Nephron progenitor cell (in vitro differentiated cells): Measurements from ENCODE around the gene DTNA.
A peak's percentile ranks its signal among the peaks of the same experiment; 100 is the strongest.

Experiments
- DNase-seq: peaks from one replicate; pipeline ENCODE4 v3.0.0; 2021
- H3K27ac Mint-ChIP-seq: 2 replicates; pipeline ENCODE4 v1.8.0; 2021; ENCODE audit warnings: mild to moderate bottlenecking, moderate library complexity, mixed read lengths
- H3K27me3 Mint-ChIP-seq: 2 replicates; pipeline ENCODE4 v1.8.0; 2021; ENCODE audit warnings: mild to moderate bottlenecking, low read depth, mixed read lengths; ENCODE audit not compliant: poor library complexity
- H3K36me3 Mint-ChIP-seq: 2 replicates; pipeline ENCODE4 v1.8.0; 2021; ENCODE audit warnings: low read depth, mixed read lengths
- H3K4me1 Mint-ChIP-seq: 2 replicates; pipeline ENCODE4 v1.8.0; 2021; ENCODE audit warnings: mixed read lengths
- H3K4me3 Mint-ChIP-seq: 2 replicates; pipeline ENCODE4 v1.8.0; 2021; ENCODE audit warnings: mild to moderate bottlenecking, moderate library complexity, mixed read lengths
- H3K9me3 Mint-ChIP-seq: 2 replicates; pipeline ENCODE4 v1.8.0; 2021; ENCODE audit warnings: mild to moderate bottlenecking, moderate library complexity, mixed read lengths
- CTCF ChIP-seq: fragments of 200-600 bp; sonication (generic); IDR thresholded peaks from 2 replicates; pipeline ENCODE4 v1.5.0; 2021; ENCODE audit warnings: antibody characterized with exemption

Gene DTNA

GRCh38 chr18:34775461-34775860, 65.4 kb downstream of the DTNA start:
- no peak overlapping the region for H3K4me3 Mint-ChIP-seq
- no peaks in the 10 kb centered on the region for H3K9me3 Mint-ChIP-seq
- H3K27me3 Mint-ChIP-seq: peaks cover under 1% of the 10 kb centered on the region
- DNase-seq: no peak
- no peak for TF ChIP-seq CTCF
- H3K36me3 Mint-ChIP-seq: no peaks in the 10 kb centered on the region
- no peaks in the 10 kb centered on the region for H3K4me1 Mint-ChIP-seq
- H3K27ac Mint-ChIP-seq: no peak overlapping the region

- H3K27me3 Mint-ChIP-seq: peaks cover 4% of the 10 kb centered on the region
- no peak overlapping the region for H3K4me3 Mint-ChIP-seq
- no peak for TF ChIP-seq CTCF
- H3K36me3 Mint-ChIP-seq: no peaks in the 10 kb centered on the region
- no peaks in the 10 kb centered on the region for H3K9me3 Mint-ChIP-seq
- H3K4me1 Mint-ChIP-seq: no peaks in the 10 kb centered on the region
- H3K27ac Mint-ChIP-seq: no peak overlapping the region
- DNase-seq: no peak
Measured at GRCh38 chr18:34779112-34779511, 69.0 kb downstream of the DTNA start.

GRCh38 chr18:34780856-34781255, 70.8 kb downstream of the DTNA start:
- no peaks in the 10 kb centered on the region for H3K4me1 Mint-ChIP-seq
- no peak overlapping the region for H3K4me3 Mint-ChIP-seq
- H3K27me3 Mint-ChIP-seq: peaks cover 4% of the 10 kb centered on the region
- no peaks in the 10 kb centered on the region for H3K9me3 Mint-ChIP-seq
- H3K36me3 Mint-ChIP-seq: no peaks in the 10 kb centered on the region
- no peak overlapping the region for H3K27ac Mint-ChIP-seq
- DNase-seq: no peak
- TF ChIP-seq CTCF: no peak

- no peak for DNase-seq
- H3K36me3 Mint-ChIP-seq: no peaks in the 10 kb centered on the region
Measured at GRCh38 chr18:34783501-34783900, 73.4 kb downstream of the DTNA start.

GRCh38 chr18:34786162-34786741, 76.2 kb downstream of the DTNA start:
- no peaks in the 10 kb centered on the region for H3K9me3 Mint-ChIP-seq
- no peaks in the 10 kb centered on the region for H3K27me3 Mint-ChIP-seq
- DNase-seq: no peak
- TF ChIP-seq CTCF: no peak
- no peaks in the 10 kb centered on the region for H3K36me3 Mint-ChIP-seq
- no peak overlapping the region for H3K27ac Mint-ChIP-seq
- no peak overlapping the region for H3K4me3 Mint-ChIP-seq
- no peaks in the 10 kb centered on the region for H3K4me1 Mint-ChIP-seq

More at GRCh38 chr18:34783501-34783900, 73.4 kb downstream of the DTNA start:
- Mint-ChIP-seq H3K4me1 (no peaks in the 10 kb centered on the region), H3K4me3 (no peak overlapping the region), H3K9me3 (no peaks in the 10 kb centered on the region), H3K27ac (no peak overlapping the region), H3K27me3 (peaks cover 4% of the 10 kb centered on the region)
- TF ChIP-seq CTCF: no peak

GRCh38 chr18:34787931-34788532, 77.9 kb downstream of the DTNA start:
- Mint-ChIP-seq H3K4me1 (peaks cover 2% of the 10 kb centered on the region), H3K27ac (no peak overlapping the region)

More at GRCh38 chr18:34787931-34788532, 77.9 kb downstream of the DTNA start:
- Mint-ChIP-seq H3K4me3 (no peak overlapping the region), H3K9me3 (peaks cover 15% of the 10 kb centered on the region), H3K36me3 (peaks cover 7% of the 10 kb centered on the region), H3K27me3 (no peaks in the 10 kb centered on the region)
- DNase-seq: peak; percentile 48
- TF ChIP-seq CTCF: peak; percentile 90
